DOHH2 (cell line): Measurements from ENCODE around the gene ROBO1.

Experiments
- CTCF ChIP-seq: fragments of 200-600 bp; sonication (generic); IDR thresholded peaks from one replicate; pipeline ENCODE4 v1.5.1; 2014; ENCODE audit warnings: antibody characterized with exemption, mild to moderate bottlenecking, low read depth, low read length; ENCODE audit not compliant: poor library complexity, severe bottlenecking
- EZH2phosphoT487 ChIP-seq: fragments of 200-600 bp; sonication (generic); IDR thresholded peaks from 2 replicates; pipeline ENCODE4 v1.6.1; 2017; ENCODE audit warnings: borderline replicate concordance, mild to moderate bottlenecking, antibody characterized with exemption, low read length, moderate library complexity, mixed read lengths

DNA sequence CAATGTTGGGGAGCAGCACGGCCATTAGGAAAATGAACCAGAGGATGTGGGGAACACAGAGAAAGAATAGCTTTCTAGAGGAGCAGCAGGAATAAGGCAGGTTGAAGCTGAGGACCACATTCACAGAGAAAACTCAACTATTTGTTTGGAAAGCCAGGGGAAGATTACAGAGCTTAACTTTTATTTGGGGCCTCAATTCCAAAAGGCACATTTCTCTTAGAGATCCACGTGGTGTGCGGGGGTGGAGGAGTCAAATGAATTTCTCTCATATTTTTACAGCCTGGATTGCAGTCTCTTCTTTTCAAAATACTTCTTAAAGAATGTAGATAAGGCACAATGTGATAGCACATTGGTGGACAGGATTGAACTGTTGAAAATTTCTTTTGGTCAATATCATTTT is 253.7 kb downstream of the ROBO1 start:
- TF ChIP-seq CTCF, result no peak
- no peak for TF ChIP-seq EZH2phosphoT487
